Measurements from ENCODE around the gene SCAPER.

The SCAPER gene

GRCh38 chr15:76526111-76526510, 379.0 kb downstream of the SCAPER start (continued):
- no peak for TF ChIP-seq TSHZ1 (tag by site-specific recombination; IDR thresholded peaks at IDR 0.05; ENCODE audit: borderline replicate concordance)
- TF ChIP-seq KLF8 (tag by site-specific recombination; IDR thresholded peaks at IDR 0.05): no peak
- no peak for TF ChIP-seq YY1 (tag by site-specific recombination; IDR thresholded peaks at IDR 0.05)
- TF ChIP-seq ZNF169 (tag by site-specific recombination; IDR thresholded peaks at IDR 0.05): no peak

- H3K4me3 ChIP-seq (ENCODE audit: low read depth, low read length): no peak overlapping the region
- CTCF ChIA-PET: interaction anchor here (0.6 kb wide), 1 partner anchor 322 kb away, joined by 3 read pairs; no protein-coding TSS in a partner anchor
These were observed 387.2 kb downstream of the SCAPER start for GRCh38 chr15:76517910-76518309.

More at GRCh38 chr15:76517910-76518309, 387.2 kb downstream of the SCAPER start:
- Histone ChIP-seq H3K36me3 (ENCODE audit: control insufficient read depth in 2 of 2, insufficient read depth in 1 of 2, low read length in 2 of 2) (no peaks in the 10 kb centered on the region), H3K4me1 (ENCODE audit: control insufficient read depth, insufficient read depth, low read length) (no peaks in the 10 kb centered on the region), H3K9me3 (ENCODE audit: control insufficient read depth, insufficient read depth, low read depth, low read length) (no peaks in the 10 kb centered on the region), H3K27ac (ENCODE audit: extremely low read depth, low read depth, low read length) (no peak overlapping the region)
- POLR2A ChIA-PET: no interaction called here
- TF ChIP-seq ZNF704 (tag by site-specific recombination; IDR thresholded peaks at IDR 0.05): no peak
- no peak for TF ChIP-seq PRDM10 (tag by site-specific recombination; IDR thresholded peaks at IDR 0.05)
- TF ChIP-seq HIC1 (tag by site-specific recombination; IDR thresholded peaks at IDR 0.05): no peak
- TF ChIP-seq ZIC2 (tag by site-specific recombination; IDR thresholded peaks at IDR 0.05): peak; percentile 69
- TF ChIP-seq ZNF692 (tag by site-specific recombination; IDR thresholded peaks at IDR 0.05): no peak
- no peak for TF ChIP-seq ZBTB48 (tag by site-specific recombination; IDR thresholded peaks at IDR 0.05)

Data from HEK293 (cell line).